ENCODE results near the gene MVK. TPM values are rescaled to one million over a fixed set of nuclear protein-coding genes. Genes with fewer than 3 reads are reported as not detected.

The MVK gene
- total and polyA plus RNA-seq, 2 experiments from 2014 or later, result 18.3 to 34.3 TPM

DNA sequence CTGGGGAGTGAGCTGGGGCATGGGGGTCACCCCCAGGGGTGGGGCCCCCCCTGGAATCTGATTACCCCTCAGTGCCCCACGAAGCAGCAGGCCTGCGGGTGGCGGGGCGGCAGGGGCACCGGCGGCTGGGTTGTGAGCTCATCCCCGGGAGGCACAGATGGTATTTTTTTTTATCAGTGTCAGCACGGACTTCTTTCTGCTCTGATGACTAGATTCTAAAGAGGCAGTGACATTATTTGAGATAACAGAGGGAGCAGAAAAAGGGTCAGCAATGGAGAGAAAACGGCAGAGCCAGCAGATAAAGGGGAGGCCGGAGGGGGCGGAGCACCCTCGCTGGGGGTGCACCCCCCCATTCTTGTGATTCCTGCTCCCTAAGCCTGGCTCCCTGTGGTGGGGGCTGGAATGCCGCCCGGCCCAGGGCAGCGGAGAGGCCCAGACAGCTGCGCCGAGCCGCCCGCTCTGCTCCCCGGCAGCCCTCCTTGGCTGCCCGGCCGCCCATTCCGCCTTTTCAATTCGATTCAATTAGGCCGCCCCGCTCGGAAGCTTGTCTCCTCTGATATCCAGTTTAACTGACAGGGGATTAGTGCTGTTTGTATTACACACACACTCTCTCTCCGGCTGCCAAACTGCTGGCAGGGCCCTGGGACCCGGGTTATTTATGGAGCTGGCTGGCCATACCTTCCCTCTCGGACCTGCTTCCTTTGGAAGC is 32.9 kb downstream of the MVK start:
- H3K4me2 ChIP-seq, result peak overlapping the region; percentile 72
- no peaks in the 10 kb centered on the region for H3K27me3 ChIP-seq

DNA sequence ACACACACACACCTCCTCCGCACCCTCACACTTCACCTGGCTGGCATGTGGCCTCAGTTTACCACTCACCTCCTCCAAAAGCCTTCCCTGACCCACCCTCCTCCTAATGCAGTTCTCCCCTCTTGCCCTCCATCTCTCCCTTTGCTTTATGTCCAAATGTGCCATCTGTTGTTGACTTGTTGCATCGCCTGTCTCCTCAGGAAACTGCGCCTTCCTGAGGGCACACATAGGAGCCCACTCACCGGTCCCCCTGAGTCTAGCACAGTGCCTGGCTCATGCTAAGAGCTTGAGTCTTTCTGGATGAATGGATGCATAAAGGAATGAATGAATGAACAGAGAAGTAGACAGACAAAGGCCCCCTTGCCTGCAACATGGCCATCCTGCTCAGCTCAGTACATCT is 34.0 kb downstream of the MVK start:
- TF ChIP-seq, protein P1, sequence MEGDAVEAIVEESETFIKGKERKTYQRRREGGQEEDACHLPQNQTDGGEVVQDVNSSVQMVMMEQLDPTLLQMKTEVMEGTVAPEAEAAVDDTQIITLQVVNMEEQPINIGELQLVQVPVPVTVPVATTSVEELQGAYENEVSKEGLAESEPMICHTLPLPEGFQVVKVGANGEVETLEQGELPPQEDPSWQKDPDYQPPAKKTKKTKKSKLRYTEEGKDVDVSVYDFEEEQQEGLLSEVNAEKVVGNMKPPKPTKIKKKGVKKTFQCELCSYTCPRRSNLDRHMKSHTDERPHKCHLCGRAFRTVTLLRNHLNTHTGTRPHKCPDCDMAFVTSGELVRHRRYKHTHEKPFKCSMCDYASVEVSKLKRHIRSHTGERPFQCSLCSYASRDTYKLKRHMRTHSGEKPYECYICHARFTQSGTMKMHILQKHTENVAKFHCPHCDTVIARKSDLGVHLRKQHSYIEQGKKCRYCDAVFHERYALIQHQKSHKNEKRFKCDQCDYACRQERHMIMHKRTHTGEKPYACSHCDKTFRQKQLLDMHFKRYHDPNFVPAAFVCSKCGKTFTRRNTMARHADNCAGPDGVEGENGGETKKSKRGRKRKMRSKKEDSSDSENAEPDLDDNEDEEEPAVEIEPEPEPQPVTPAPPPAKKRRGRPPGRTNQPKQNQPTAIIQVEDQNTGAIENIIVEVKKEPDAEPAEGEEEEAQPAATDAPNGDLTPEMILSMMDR (IDR thresholded peaks at IDR 0.05; ENCODE audit: poor library complexity), result no peak
- no peak for TF ChIP-seq EZH2 (IDR thresholded peaks at IDR 0.05; ENCODE audit: borderline replicate concordance)
- no peak for TF ChIP-seq EZH2phosphoT487 (IDR thresholded peaks at IDR 0.05; ENCODE audit: low read depth, severe bottlenecking, unreplicated experiment)
- no peak overlapping the region for H3K27ac ChIP-seq
- no peaks in the 10 kb centered on the region for H3K9me3 ChIP-seq (ENCODE audit: low read depth)
- no peak overlapping the region for H3K4me3 ChIP-seq
- H3K36me3 ChIP-seq (replicated peaks; ENCODE audit: insufficient read depth, low read depth), result no peaks in the 10 kb centered on the region
- no peaks in the 10 kb centered on the region for H4K20me1 ChIP-seq (ENCODE audit: insufficient read depth, poor library complexity, severe bottlenecking)
- H3K4me2 ChIP-seq, result no peak overlapping the region
- 94% methylated on average over 3 of the region's 4 CpGs for WGBS (ENCODE audit: low lambda C conversion rate, missing lambda C conversion rate)
- no peak for DNase-seq (ENCODE audit: low spot score)
- H3K9me2 ChIP-seq (replicated peaks; ENCODE audit: insufficient read depth), result no peaks in the 10 kb centered on the region
- no peak overlapping the region for H2AFZ ChIP-seq
- H3K4me1 ChIP-seq (ENCODE audit: insufficient read depth), result peaks cover 12% of the 10 kb centered on the region
- no peaks in the 10 kb centered on the region for H3K27me3 ChIP-seq
- H3K79me2 ChIP-seq, result no peaks in the 10 kb centered on the region

More for the DNA sequence above, 32.9 kb downstream of the MVK start:
- Histone ChIP-seq H3K4me1 (ENCODE audit: insufficient read depth) (peaks cover 12% of the 10 kb centered on the region), H2AFZ (no peak overlapping the region), H3K9me2 (replicated peaks; ENCODE audit: insufficient read depth) (no peaks in the 10 kb centered on the region), H3K27ac (no peak overlapping the region), H3K36me3 (replicated peaks; ENCODE audit: insufficient read depth, low read depth) (no peaks in the 10 kb centered on the region), H3K79me2 (no peaks in the 10 kb centered on the region), H4K20me1 (ENCODE audit: insufficient read depth, poor library complexity, severe bottlenecking) (no peaks in the 10 kb centered on the region), H3K4me3 (no peak overlapping the region), H3K9me3 (ENCODE audit: low read depth) (no peaks in the 10 kb centered on the region)
- 18% methylated on average over 29 of the region's 30 CpGs for WGBS (ENCODE audit: low lambda C conversion rate, missing lambda C conversion rate)
- TF ChIP-seq, protein P1 (IDR thresholded peaks at IDR 0.05; ENCODE audit: poor library complexity), result no peak
- TF ChIP-seq EZH2 (IDR thresholded peaks at IDR 0.05; ENCODE audit: borderline replicate concordance), result no peak
- no peak for TF ChIP-seq EZH2phosphoT487 (IDR thresholded peaks at IDR 0.05; ENCODE audit: low read depth, severe bottlenecking, unreplicated experiment)
- DNase-seq (ENCODE audit: low spot score), result peak; percentile 54

DNA sequence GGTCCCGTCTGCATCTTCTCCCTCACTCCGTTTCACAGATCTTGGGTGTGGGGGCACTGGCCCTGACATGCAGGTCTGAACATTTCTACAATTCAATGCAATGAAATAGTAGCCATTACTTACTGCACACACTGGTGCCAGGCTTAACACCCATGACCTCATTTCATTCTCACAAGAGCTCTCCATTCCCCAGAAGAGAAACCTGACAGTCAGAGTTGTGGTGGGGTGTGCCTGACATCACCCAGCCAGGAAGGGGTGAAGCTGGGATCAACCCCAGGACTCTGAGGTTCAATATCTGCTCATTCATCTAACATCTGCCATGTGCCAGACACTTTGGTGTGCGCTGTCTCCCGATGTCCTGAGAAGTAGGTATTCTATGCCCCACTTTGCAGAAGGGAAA is 34.7 kb downstream of the MVK start:
- WGBS (ENCODE audit: low lambda C conversion rate, missing lambda C conversion rate), result 81% methylated on average over 4 of the region's 4 CpGs

More for the DNA sequence above, 34.7 kb downstream of the MVK start:
- Histone ChIP-seq H3K79me2 (no peaks in the 10 kb centered on the region), H3K9me3 (ENCODE audit: low read depth) (no peaks in the 10 kb centered on the region), H2AFZ (no peak overlapping the region), H3K4me1 (ENCODE audit: insufficient read depth) (peaks cover 12% of the 10 kb centered on the region), H3K4me2 (no peak overlapping the region), H3K9me2 (replicated peaks; ENCODE audit: insufficient read depth) (no peaks in the 10 kb centered on the region), H3K4me3 (no peak overlapping the region), H3K27ac (no peak overlapping the region), H4K20me1 (ENCODE audit: insufficient read depth, poor library complexity, severe bottlenecking) (no peaks in the 10 kb centered on the region), H3K27me3 (no peaks in the 10 kb centered on the region), H3K36me3 (replicated peaks; ENCODE audit: insufficient read depth, low read depth) (no peaks in the 10 kb centered on the region)
- no peak for DNase-seq (ENCODE audit: low spot score)
- TF ChIP-seq, protein P1 (IDR thresholded peaks at IDR 0.05; ENCODE audit: poor library complexity), result no peak
- TF ChIP-seq EZH2phosphoT487 (IDR thresholded peaks at IDR 0.05; ENCODE audit: low read depth, severe bottlenecking, unreplicated experiment), result no peak
- TF ChIP-seq EZH2 (IDR thresholded peaks at IDR 0.05; ENCODE audit: borderline replicate concordance), result no peak
